ENCODE results near the gene APRT. TPM values are rescaled to one million over a fixed set of nuclear protein-coding genes. Genes with fewer than 3 reads are reported as not detected.

Gene APRT
- total and polyA plus RNA-seq, 10 of the 15 experiments (the other 5 are each of a cell fraction or from before 2014, with no cell fraction given): 30.6 to 495 (median 166) TPM

- TF ChIP-seq MTA3 (IDR thresholded peaks at IDR 0.05; ENCODE audit: borderline replicate concordance, low read length) (no peak), ZNF384 (IDR thresholded peaks at IDR 0.05; ENCODE audit: borderline replicate concordance, low read depth, low read length) (peak; percentile 52; the same call in 1 of the 2 replicates), PRDM15 (CRISPR knock-in tag; IDR thresholded peaks at IDR 0.05) (no peak), ETV6 (conservative IDR thresholded peaks at IDR 0.05 in 1 of 2, IDR thresholded peaks at IDR 0.05 in 1 of 2; ENCODE audit: borderline replicate concordance in 1 of 2, low read depth in 1 of 2) (no peak), KAT2A (conservative IDR thresholded peaks at IDR 0.05; ENCODE audit: control insufficient read depth, low read depth, low read length) (no peak), SMC3 (IDR thresholded peaks at IDR 0.05; ENCODE audit: borderline replicate concordance, low read length) (peak; percentile 31; the same call in 1 of the 2 replicates), ZBED1 (IDR thresholded peaks at IDR 0.05; ENCODE audit: borderline replicate concordance) (no peak), RFX5 (IDR thresholded peaks at IDR 0.05; ENCODE audit: low read depth, low read length) (no peak), KLF5 (IDR thresholded peaks at IDR 0.05; ENCODE audit: partially characterized antibody) (peak; percentile 28), IRF4 (IDR thresholded peaks at IDR 0.05; ENCODE audit: low read depth, low read length) (no peak), EZH2 (IDR thresholded peaks at IDR 0.05; ENCODE audit: borderline replicate concordance, control insufficient read depth, low read depth, low read length) (no peak), ZNF274 (IDR thresholded peaks at IDR 0.05; ENCODE audit: insufficient read depth, insufficient read length) (no peak), CHD1 (IDR thresholded peaks at IDR 0.05; ENCODE audit: low read depth, low read length) (0 out of 2 replicates have a peak, but pooled peaks have one; percentile 66), EP300 (IDR thresholded peaks at IDR 0.05; ENCODE audit: borderline replicate concordance in 1 of 2, control insufficient read depth in 1 of 2, low read depth in 2 of 2, low read length in 2 of 2) (no peak), SPI1 (IDR thresholded peaks at IDR 0.05; ENCODE audit: borderline replicate concordance, insufficient read depth, low read depth, low read length) (peak; percentile 7; the same call in 1 of the 2 replicates), NFYB (IDR thresholded peaks at IDR 0.05; ENCODE audit: insufficient read depth, low read depth, low read length) (no peak), SIX5 (IDR thresholded peaks at IDR 0.05; ENCODE audit: low read depth, low read length, severe bottlenecking) (no peak), CBX5 (IDR thresholded peaks at IDR 0.05; ENCODE audit: low read depth) (0 out of 2 replicates have a peak, but pooled peaks have one; percentile 10), GABPA (IDR thresholded peaks at IDR 0.05; ENCODE audit: low read depth) (no peak), POLR2A (IDR thresholded peaks at IDR 0.05; ENCODE audit: low read depth, low read length) (no peak), E4F1 (IDR thresholded peaks at IDR 0.05; ENCODE audit: borderline replicate concordance, partially characterized antibody) (no peak), GATAD2B (conservative IDR thresholded peaks at IDR 0.05; ENCODE audit: low read depth) (peak; percentile 43; the same call in 1 of the 2 replicates), NR2F1 (conservative IDR thresholded peaks at IDR 0.05) (no peak), POLR2AphosphoS5 (IDR thresholded peaks at IDR 0.05; ENCODE audit: low read length) (no peak)
These were observed 27.5 kb downstream of the APRT start (continued) for GRCh38 chr16:88784074-88784855.

Data from GM12878 (cell line).